ENCODE data around the gene FTO.

- TF ChIP-seq, protein P1, sequence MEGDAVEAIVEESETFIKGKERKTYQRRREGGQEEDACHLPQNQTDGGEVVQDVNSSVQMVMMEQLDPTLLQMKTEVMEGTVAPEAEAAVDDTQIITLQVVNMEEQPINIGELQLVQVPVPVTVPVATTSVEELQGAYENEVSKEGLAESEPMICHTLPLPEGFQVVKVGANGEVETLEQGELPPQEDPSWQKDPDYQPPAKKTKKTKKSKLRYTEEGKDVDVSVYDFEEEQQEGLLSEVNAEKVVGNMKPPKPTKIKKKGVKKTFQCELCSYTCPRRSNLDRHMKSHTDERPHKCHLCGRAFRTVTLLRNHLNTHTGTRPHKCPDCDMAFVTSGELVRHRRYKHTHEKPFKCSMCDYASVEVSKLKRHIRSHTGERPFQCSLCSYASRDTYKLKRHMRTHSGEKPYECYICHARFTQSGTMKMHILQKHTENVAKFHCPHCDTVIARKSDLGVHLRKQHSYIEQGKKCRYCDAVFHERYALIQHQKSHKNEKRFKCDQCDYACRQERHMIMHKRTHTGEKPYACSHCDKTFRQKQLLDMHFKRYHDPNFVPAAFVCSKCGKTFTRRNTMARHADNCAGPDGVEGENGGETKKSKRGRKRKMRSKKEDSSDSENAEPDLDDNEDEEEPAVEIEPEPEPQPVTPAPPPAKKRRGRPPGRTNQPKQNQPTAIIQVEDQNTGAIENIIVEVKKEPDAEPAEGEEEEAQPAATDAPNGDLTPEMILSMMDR (IDR thresholded peaks at IDR 0.05; ENCODE audit: low read length) = no peak
- TF ChIP-seq EZH2phosphoT487 (IDR thresholded peaks at IDR 0.05; ENCODE audit: low read length) (no peak), EZH2 (optimal IDR thresholded peaks at IDR 0.05; ENCODE audit: low read depth, low read length) (no peak)
These were observed 305.7 kb downstream of the FTO start for GRCh38 chr16:54009464-54010176.
